ENCODE data around the gene SH2D6. TPM values are rescaled to one million over a fixed set of nuclear protein-coding genes. Genes with fewer than 3 reads are reported as not detected.

SH2D6 gene
- total RNA-seq (2013) = 0.29 TPM
- polyA plus RNA-seq (not detected), polyA minus RNA-seq (0.69 TPM in 1 of 2 replicates, not detected in the other), total RNA-seq (0.07 to 1.0 (median 0.23) reads per million in 11 experiments)

DNA sequence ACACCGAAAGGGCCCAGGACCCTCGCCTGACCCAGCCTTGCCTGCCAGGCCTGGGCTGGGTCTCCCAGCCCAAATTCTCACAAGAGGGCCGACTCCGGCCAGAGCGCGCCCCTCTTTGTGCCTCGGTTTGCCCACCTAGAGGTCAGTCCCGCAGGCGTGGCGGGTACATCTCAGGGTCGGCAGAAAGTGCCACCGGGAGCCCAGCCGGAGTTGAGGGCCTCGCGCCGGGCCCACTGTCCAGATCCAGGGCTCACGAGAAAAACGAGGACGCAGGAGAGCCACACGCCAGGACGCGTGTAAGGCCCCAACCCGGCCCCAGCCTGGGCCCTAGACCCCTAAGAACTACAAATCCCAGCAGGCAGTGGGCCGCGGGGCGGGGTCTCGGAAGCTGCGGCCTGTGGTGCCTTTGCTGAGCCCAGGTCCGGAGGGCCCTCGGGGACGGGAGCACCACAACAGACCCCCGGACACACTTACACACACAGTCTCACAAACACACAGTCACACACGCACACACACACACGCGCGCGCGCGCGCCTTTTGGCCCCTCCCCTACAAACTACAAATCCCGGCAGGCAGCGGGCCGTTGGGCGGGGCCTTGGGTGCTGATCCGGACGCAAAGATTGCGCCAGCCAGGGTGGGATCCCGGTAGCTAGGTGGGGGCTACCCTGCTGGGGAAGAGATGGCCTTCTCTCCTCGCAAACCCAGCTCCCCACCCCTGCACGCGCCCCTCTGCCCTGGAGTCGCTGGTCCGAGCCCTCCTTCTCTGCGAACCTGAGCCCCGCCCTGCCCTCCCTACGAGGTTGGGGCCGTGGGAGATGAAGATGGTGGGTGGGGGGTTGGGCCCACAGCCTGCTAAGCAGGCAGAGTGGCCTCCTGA lies at the start of gene SH2D6:
Gene SH2D6 (plus strand): TSS at position 583 of the 877 bp plus-strand sequence. CDS start 10,752 bp downstream, outside the sequence.
- Mint-ChIP-seq H3K27ac (peak within 1 kb of the TSS; percentile 81 to 98 (median 96)), H3K4me3 (peak within 1 kb of the TSS; percentile 85 to 96), H3K4me1 (peaks cover 69% of the 10 kb centered on the region), H3K36me3 (peaks cover 0 to 6% of the 10 kb centered on the region in 2 donors), H3K9me3 (peaks cover 0 to 2% (median 0%) of the 10 kb centered on the region in 7 donors), H3K27me3 (ENCODE audit: low read depth in 3 of 3) (peaks cover under 1 to 1% (median 1%) of the 10 kb centered on the region in 3 donors)
- Histone ChIP-seq H3K36me3 (replicated peaks in 1 of 2; ENCODE audit: control insufficient read depth in 1 of 2, insufficient read depth in 2 of 2, low read length in 2 of 2) (no peaks in the 10 kb centered on the region), H3K27me3 (ENCODE audit: control insufficient read depth in 2 of 2, insufficient read depth in 2 of 2, low read length in 2 of 2) (no peaks in the 10 kb centered on the region), H3K9me3 (replicated peaks in 1 of 2; ENCODE audit: control insufficient read depth in 1 of 2, insufficient read depth in 1 of 2, low read length in 2 of 2) (no peaks in the 10 kb centered on the region), H3K9ac (ENCODE audit: insufficient read depth, low read length, poor library complexity, severe bottlenecking) (peak within 1 kb of the TSS; percentile 75), H4K20me1 (ENCODE audit: insufficient read depth, low read length) (no peaks in the 10 kb centered on the region), H3K79me2 (ENCODE audit: insufficient read depth, low read length) (peaks cover 8% of the 10 kb centered on the region), H3K27ac (ENCODE audit: low read depth in 1 of 2, low read length in 2 of 2) (peak within 1 kb of the TSS; percentile 60 to 91), H3K4me1 (ENCODE audit: control insufficient read depth in 1 of 2, insufficient read depth in 2 of 2, low read length in 2 of 2) (peaks cover 63 to 80% of the 10 kb centered on the region in 2 donors), H2AFZ (ENCODE audit: insufficient read depth, low read depth, low read length, poor library complexity, severe bottlenecking) (peak within 1 kb of the TSS; percentile 95), H3K4me2 (replicated peaks; ENCODE audit: extremely low read depth, low read length, poor library complexity, severe bottlenecking) (peak within 1 kb of the TSS; percentile 94), H3K4me3 (replicated peaks in 1 of 3; ENCODE audit: low read depth in 2 of 3, low read length in 3 of 3) (peak within 1 kb of the TSS; percentile 68 to 95 (median 76))
- 23% methylated on average over 42 of the region's 57 CpGs for WGBS (ENCODE audit: insufficient coverage)
- no peak for TF ChIP-seq CTCF (IDR thresholded peaks at IDR 0.05)
- peak; percentile 74 to 79 (median 77) for DNase-seq
- intact Hi-C loops (cut with micrococcal nuclease) = loop anchor here in 1 of 2 donors (10.0 kb wide), 2 partner anchors 196 to 1146 kb away; partner anchors contain the start of genes C2orf68, CHMP3 and USP39

GRCh38 chr2:85368921-85369320 lies 49.6 kb upstream of the SH2D6 start:
- H3K4me3 Mint-ChIP-seq = no peak overlapping the region
- peaks cover 47 to 48% of the 10 kb centered on the region in 2 donors for H3K36me3 Mint-ChIP-seq
- peaks cover 0 to 3% of the 10 kb centered on the region in 2 donors for H3K9me3 ChIP-seq (replicated peaks in 1 of 2; ENCODE audit: control insufficient read depth in 1 of 2, insufficient read depth in 1 of 2, low read length in 2 of 2)
- H3K27me3 Mint-ChIP-seq (ENCODE audit: low read depth in 3 of 3) = no peaks in the 10 kb centered on the region
- H3K27ac ChIP-seq (ENCODE audit: low read depth in 1 of 2, low read length in 2 of 2) = no peak overlapping the region
- DNase-seq = no peak
- H3K4me1 ChIP-seq (ENCODE audit: control insufficient read depth in 1 of 2, insufficient read depth in 2 of 2, low read length in 2 of 2) = no peaks in the 10 kb centered on the region
- no peaks in the 10 kb centered on the region for H3K27me3 ChIP-seq (ENCODE audit: control insufficient read depth in 2 of 2, insufficient read depth in 2 of 2, low read length in 2 of 2)
- H4K20me1 ChIP-seq (ENCODE audit: insufficient read depth, low read length) = no peaks in the 10 kb centered on the region
- no peak overlapping the region for H3K4me3 ChIP-seq (replicated peaks in 1 of 3; ENCODE audit: low read depth in 2 of 3, low read length in 3 of 3)
- no peaks in the 10 kb centered on the region for H3K4me1 Mint-ChIP-seq
- H3K79me2 ChIP-seq (ENCODE audit: insufficient read depth, low read length) = no peaks in the 10 kb centered on the region
- H3K27ac Mint-ChIP-seq = peak overlapping the region in 1 of 7 donors; percentile 66
- TF ChIP-seq CTCF (IDR thresholded peaks at IDR 0.05) = no peak
- intact Hi-C loops (cut with micrococcal nuclease) = no loop called here
- H2AFZ ChIP-seq (ENCODE audit: insufficient read depth, low read depth, low read length, poor library complexity, severe bottlenecking) = no peak overlapping the region
- H3K9me3 Mint-ChIP-seq = peaks cover 0 to 3% (median 0%) of the 10 kb centered on the region in 7 donors
- H3K9ac ChIP-seq (ENCODE audit: insufficient read depth, low read length, poor library complexity, severe bottlenecking) = no peak overlapping the region
- no peak overlapping the region for H3K4me2 ChIP-seq (replicated peaks; ENCODE audit: extremely low read depth, low read length, poor library complexity, severe bottlenecking)
- peaks cover 6 to 53% of the 10 kb centered on the region in 2 donors for H3K36me3 ChIP-seq (replicated peaks in 1 of 2; ENCODE audit: control insufficient read depth in 1 of 2, insufficient read depth in 2 of 2, low read length in 2 of 2)

Measured in CD14-positive monocyte (primary cell).